KG1 (cell line): Measurements from ENCODE around the gene SLC12A8.
A peak's percentile ranks its signal among the peaks of the same experiment; 100 is the strongest.

Experiments
- DNase-seq: peaks from one replicate; lab custom pipeline; 2025; lab: John Stamatoyannopoulos, UW

SLC12A8 gene

DNA sequence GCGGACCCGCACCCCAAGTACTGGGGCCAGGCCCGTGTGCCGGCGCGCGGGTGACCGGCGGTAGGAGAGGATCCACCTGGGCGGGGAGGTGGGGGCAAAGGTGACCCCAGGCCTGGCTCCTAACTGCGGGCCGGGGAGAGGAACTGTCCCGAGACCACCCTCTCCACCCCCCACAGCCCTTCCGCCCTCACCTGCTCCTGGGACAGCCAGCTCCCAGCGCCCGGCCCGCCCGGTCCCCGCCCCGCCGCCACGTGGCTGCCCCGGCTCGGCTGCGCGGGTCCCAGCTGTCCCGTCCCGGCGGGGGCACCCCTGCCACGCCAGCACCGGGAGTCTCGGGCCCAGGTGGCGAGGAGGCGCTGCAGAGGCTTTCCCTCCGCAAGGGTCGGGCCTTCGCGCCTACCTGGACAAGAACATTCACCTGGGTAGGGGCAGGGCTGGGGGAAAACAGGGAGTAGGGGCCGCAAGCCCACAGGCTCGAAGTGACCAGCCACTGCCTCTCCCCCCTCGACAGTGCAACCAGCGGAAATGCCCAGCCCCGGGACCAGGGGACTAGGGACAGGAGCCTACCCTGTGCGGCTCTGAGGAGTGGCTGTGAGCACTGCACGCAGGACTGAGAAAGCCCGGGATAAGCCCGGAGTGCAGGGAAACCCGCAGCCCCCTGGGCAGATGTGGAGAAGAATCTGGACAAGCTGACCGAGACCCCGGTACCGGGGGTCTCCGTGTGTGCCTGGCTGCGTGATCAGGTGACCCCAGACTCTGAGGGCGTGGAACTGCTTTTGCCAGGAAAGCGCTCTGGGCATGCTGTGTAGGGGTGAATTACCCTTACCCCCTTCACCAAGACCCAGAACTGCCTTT lies at the start of gene SLC12A8:
TSS of gene SLC12A8 (minus strand) at position 240 of the 855 bp plus-strand sequence. CDS start 1,399 bp downstream, outside the sequence.
- DNase-seq, result no peak

DNA sequence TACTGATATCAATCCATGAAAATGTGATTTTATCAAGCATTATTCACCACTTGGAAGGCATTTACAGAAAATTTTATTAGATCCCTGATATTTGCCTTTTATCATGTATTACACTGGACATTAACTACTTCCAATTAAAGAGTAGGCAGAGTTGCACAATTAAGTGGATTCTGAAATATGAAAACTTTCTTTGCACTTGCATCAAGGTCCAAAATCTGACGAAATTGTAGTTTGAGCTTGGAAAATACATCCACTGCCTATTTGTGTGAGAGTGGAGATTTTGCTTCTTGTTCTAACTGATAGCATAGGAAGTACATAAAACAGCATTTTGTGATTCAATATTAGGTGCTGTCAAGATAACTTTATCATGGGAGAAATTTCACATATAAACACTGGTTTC lies 49.6 kb upstream of the SLC12A8 start:
- no peak for DNase-seq

- DNase-seq, result no peak
Observed at GRCh38 chr3:125261031-125261430, 48.5 kb upstream of the SLC12A8 start.

GRCh38 chr3:125260158-125260557 lies 47.6 kb upstream of the SLC12A8 start:
- DNase-seq, result no peak

DNA sequence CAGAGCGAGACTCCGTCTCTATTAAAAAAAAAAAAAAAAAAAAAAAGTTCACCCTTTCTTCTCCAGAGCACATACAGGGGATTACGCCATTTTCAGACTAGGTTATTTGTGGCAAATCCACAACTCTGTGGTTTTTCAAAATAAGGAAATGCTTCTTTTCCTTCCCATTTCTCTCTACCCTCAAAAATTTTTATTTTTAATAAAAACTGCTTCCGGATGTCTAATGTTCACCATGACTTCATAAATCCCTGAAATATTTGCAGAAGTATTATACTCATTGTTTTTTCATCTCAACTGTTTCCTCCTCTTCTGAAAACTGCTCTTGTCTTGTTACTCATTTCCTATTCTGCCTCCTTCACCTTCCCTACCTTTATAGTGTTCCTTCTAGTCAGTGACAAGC lies 45.0 kb upstream of the SLC12A8 start:
- DNase-seq, result peak; percentile 20

- no peak for DNase-seq
Observed at GRCh38 chr3:125256675-125257074, 44.1 kb upstream of the SLC12A8 start.

DNA sequence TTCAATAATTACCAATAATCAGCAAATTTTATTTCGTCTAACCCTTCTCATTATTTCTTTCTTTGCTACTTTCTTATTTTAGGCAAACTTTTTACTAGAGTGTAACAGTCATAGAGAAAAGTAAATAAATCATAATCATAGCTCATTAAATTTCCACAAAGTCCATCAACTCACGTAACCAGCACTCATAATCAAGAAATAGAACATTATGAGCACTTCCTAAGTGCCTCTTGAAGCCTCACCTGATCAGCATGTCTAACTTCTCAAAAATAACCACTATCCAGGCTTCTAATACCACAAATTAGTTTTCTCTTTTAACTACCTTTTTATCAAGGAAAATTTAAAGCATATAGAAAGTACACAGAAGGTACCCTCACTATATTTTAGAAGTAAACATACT lies 38.4 kb upstream of the SLC12A8 start:
- DNase-seq, result no peak

GRCh38 chr3:125246237-125246636 lies 33.7 kb upstream of the SLC12A8 start:
- DNase-seq, result no peak

- no peak for DNase-seq
Observed at GRCh38 chr3:125245521-125245920, 33.0 kb upstream of the SLC12A8 start.

- no peak for DNase-seq
Observed at GRCh38 chr3:125240496-125240895, 27.9 kb upstream of the SLC12A8 start.

GRCh38 chr3:125239266-125239665 lies 26.7 kb upstream of the SLC12A8 start:
- no peak for DNase-seq

- DNase-seq, result no peak
Observed at GRCh38 chr3:125238759-125239158, 26.2 kb upstream of the SLC12A8 start.

GRCh38 chr3:125236331-125236903 lies 23.9 kb upstream of the SLC12A8 start:
- no peak for DNase-seq

GRCh38 chr3:125234831-125235230 lies 22.3 kb upstream of the SLC12A8 start:
- no peak for DNase-seq

DNA sequence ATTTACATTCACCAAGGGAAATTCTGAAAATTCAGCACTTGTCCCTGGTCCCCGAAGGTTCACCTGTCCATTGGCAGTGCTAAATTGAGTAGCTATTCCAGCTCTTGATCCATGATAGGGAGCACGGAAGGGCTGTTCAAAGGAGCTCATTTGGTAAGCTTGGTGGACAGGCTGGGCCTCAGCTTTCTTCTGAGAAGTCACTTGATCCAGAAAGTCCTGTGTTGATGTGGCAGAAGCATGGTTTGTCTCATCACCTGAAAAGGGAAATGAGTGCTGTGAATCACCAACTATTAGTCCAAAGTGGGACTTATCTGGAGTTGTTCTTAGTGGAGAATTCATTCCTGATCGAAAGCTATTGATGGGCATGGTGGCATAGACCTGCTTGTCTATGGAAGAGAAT lies 19.9 kb upstream of the SLC12A8 start:
- no peak for DNase-seq

DNA sequence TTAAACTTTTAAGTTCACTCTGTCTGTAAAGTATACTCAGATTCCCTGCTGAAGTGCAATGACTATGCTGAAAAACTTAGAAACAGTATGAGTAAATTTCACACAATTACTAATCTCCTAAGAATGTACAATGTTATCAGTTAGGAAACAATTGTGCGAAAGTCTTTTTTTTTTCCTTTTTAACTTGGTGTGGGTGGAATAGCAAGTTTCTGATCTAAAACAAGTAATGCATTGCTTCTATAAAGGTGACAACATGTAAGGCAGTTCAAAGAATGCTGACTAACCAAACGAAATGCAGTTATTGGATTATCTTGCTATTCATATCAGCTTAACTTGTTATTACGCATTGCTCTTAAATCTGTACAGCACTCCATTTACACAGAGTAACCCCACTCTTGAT lies 19.3 kb upstream of the SLC12A8 start:
- DNase-seq, result no peak

GRCh38 chr3:125229707-125230106 lies 17.2 kb upstream of the SLC12A8 start:
- DNase-seq, result no peak

DNA sequence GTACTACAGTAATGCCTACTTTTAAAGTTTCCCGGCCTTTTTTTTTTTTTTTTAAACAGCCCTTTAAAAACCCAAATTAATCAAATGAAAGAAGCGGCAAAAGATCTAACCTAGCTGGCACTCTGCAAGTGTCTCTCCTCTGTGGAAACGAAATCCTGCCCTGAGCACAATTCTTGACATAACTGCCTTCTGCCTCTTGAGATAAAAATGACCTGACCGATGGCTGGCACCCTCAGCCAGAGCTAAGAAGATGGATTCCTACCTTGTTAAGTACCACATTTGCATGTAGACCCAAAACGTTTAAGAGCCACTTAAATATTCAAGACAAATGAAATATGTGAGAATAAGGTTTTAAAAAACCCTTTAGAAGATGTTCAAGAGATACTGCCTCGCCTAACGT lies 16.6 kb upstream of the SLC12A8 start:
- DNase-seq, result no peak

- DNase-seq, result no peak
Observed at GRCh38 chr3:125221831-125222230, 9.3 kb upstream of the SLC12A8 start.

DNA sequence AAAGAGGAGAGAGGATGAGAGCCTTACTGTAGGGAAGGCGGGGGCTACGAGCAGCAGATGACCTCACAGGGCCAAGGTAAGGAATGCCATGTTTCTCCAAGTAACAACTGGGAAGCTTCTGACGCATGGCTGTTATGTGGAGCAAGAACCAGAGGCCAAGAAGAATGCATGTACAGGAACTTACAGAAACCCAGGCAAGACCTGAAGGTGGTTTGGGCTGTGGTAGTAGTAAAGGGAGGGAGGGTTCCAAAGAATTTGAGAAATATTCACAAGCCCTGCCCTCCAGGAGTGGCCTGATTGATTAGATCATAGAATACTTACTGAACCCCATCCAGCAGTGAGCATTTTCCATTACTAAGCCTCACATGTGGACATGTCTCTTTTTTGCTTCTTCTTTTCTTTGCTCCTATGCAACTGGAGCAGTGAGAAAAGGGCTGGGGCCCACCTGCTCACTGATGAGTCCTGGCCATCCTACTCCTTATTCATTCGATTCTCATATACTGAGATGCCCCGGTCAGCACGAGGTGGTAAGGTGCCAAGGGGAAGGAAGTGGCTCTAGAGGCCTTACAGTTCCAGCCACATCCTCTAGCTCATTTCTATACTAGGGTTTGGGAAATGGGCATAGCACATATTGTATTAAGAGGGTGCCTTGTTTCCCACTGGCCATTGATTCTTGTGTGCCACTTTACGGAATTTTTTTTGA lies 8.3 kb upstream of the SLC12A8 start:
- no peak for DNase-seq

- no peak for DNase-seq
Observed at GRCh38 chr3:125220183-125220582, 7.6 kb upstream of the SLC12A8 start.

DNA sequence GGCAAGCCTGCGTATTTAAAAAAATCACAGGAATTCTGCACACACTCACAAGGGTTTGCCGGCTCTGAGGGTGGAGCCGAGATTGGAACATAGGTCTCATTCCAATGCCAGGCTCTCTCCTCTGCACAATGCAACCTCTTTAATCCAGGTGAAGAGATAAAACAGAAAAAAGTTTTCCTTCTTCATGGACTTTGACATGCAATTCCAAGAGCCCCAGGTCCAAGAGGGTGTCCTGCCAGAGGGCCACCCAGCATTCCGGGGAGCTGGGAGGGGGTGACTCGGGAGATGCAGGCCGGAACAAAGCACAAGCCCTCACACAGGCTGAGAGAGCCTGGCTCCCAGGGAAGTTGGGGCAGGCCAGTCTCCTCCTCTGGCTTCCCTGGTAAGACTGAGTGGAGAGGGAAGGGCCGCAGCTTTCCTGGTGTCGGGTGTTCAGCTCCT lies 6.7 kb upstream of the SLC12A8 start:
- no peak for DNase-seq

GRCh38 chr3:125214738-125215137 lies 2.2 kb upstream of the SLC12A8 start:
- no peak for DNase-seq
